ENCODE results near the gene STK32A.

DNA sequence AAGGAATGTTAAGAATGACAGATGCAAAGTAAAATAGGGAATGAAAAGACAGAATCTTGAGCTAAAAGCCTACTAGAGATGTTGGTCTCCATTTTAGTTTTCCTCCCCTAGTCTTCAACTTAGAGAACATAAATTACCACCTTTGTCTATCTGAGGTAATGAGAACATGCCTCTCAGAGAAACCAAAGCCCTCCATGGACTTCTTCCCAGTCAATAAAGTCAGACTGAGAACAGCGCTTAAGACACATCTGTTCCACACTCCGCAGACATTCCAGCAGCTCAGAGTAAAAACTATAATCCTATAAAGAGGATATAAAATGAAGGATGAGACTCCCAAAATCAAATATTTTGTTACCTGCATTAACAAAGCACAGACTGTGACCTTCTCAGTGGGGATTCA is 195.8 kb downstream of the STK32A start:
- TF ChIP-seq YY1 (IDR thresholded peaks at IDR 0.05; ENCODE audit: insufficient read depth, insufficient read length) (no peak), SUZ12 (IDR thresholded peaks at IDR 0.05; ENCODE audit: extremely low read depth, insufficient read depth, insufficient read length) (no peak)
